SU-DHL-6 (cell line): ENCODE data around the gene C12orf60.
A peak's percentile ranks its signal among the peaks of the same experiment; 100 is the strongest.

ENCODE experiments used
- H2AFZ ChIP-seq: fragments of 200-600 bp; sonication (generic); 2 replicates; pipeline ENCODE4 v1.6.1; 2014; ENCODE audit warnings: low read depth, mild to moderate bottlenecking, moderate library complexity, mixed read lengths, antibody characterized with exemption, low read length; ENCODE audit not compliant: severe bottlenecking
- H3F3A ChIP-seq: fragments of 200-600 bp; shearing (Covaris generic); 2 replicates; pipeline ENCODE4 v1.6.0; 2016; ENCODE audit warnings: antibody characterized with exemption, mild to moderate bottlenecking; ENCODE audit not compliant: insufficient read depth
- H3K27ac ChIP-seq: fragments of 200-600 bp; sonication (generic); 2 replicates; pipeline ENCODE4 v1.5.1; 2016; ENCODE audit warnings: low read depth, mild to moderate bottlenecking, low read length, moderate library complexity, mixed read lengths
- H3K27me3 ChIP-seq: fragments of 200-600 bp; sonication (generic), shearing (Covaris generic); 2 replicates; pipeline ENCODE4 v1.6.0; 2014; ENCODE audit warnings: mild to moderate bottlenecking, low read length
- H3K36me3 ChIP-seq: fragments of 200-600 bp; sonication (generic); 2 replicates; pipeline ENCODE4 v1.6.1; 2014; ENCODE audit warnings: mild to moderate bottlenecking, low read length, mixed read lengths
- H3K4me2 ChIP-seq: fragments of 300-600, 200-600 bp; shearing (Covaris generic), sonication (generic); 2 replicates; pipeline ENCODE4 v1.6.0; 2014; ENCODE audit warnings: low read length, low read depth, mild to moderate bottlenecking; ENCODE audit not compliant: poor library complexity, severe bottlenecking
- H3K4me3 ChIP-seq: fragments of 200-600 bp; sonication (generic); 2 replicates; pipeline ENCODE4 v1.5.1; 2014; ENCODE audit warnings: antibody characterized with exemption, low read length, mild to moderate bottlenecking, mixed read lengths; ENCODE audit not compliant: insufficient read depth, poor library complexity, severe bottlenecking
- H3K79me2 ChIP-seq: fragments of 200-600 bp; sonication (generic); 2 replicates; pipeline ENCODE4 v1.6.1; 2014; ENCODE audit warnings: mild to moderate bottlenecking, low read length, moderate library complexity; ENCODE audit not compliant: insufficient read depth
- H3K9ac ChIP-seq: fragments of 200-600 bp; sonication (generic); 2 replicates; pipeline ENCODE4 v1.7.0; 2014; ENCODE audit warnings: mild to moderate bottlenecking, low read length
- H3K9me2 ChIP-seq: fragments of 200-600 bp; sonication (generic); replicated peaks from 2 replicates; pipeline ENCODE4 v1.6.1; 2014; ENCODE audit warnings: low read length; ENCODE audit not compliant: insufficient read depth
- H3K9me3 ChIP-seq: fragments of 200-600 bp; sonication (generic); 2 replicates; pipeline ENCODE4 v1.6.1; 2014; ENCODE audit warnings: low read length, mixed read lengths; ENCODE audit not compliant: insufficient read depth
- H4K20me1 ChIP-seq: fragments of 200-600 bp; sonication (generic); 2 replicates; pipeline ENCODE4 v1.6.1; 2014; ENCODE audit warnings: low read depth, mild to moderate bottlenecking, antibody characterized with exemption, low read length, moderate library complexity, mixed read lengths
- EZH2phosphoT487 ChIP-seq: fragments of 200-600 bp; sonication (generic), shearing (Covaris generic); conservative IDR thresholded peaks from 2 replicates; pipeline ENCODE4 v1.6.1; 2018; ENCODE audit warnings: mild to moderate bottlenecking, antibody characterized with exemption, low read length, moderate library complexity, mixed read lengths
- TF ChIP-seq, protein P1 (sequence below): fragments of 200-600 bp; sonication (generic); IDR thresholded peaks from one replicate; pipeline ENCODE4 v1.5.1; 2017; ENCODE audit warnings: antibody characterized with exemption, mild to moderate bottlenecking, low read length, moderate library complexity; ENCODE audit not compliant: insufficient read depth, poor library complexity, severe bottlenecking

The C12orf60 gene

DNA sequence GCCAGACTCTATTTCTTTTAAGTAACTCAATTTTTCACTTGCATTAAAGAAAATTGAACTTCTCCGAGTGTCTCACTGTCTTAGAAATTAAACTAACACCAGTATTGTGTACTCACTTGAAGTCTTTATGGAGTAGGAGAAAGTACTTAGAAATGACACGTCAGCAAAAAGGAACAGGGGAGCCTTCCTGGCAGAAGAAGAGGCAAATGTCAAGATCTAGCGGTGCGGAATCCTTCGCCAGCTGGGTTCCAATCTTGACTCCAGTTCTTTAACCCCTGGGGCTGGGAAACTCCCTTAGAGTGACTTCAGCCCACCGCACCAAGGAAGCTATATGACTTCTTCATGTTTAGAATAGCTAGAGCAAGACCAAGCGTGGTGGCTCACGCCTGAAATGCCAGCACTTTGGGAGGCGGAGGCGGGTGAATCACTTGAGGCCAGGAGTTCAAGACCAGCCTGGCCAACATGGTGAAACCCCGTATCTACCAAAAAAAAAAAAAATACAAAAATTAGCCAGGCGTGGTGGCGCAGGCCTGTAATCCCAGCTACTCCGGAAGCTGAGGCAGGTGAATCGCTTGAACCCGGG lies 34.6 kb upstream of the C12orf60 start:
- Histone ChIP-seq H4K20me1 (no peaks in the 10 kb centered on the region), H3K9ac (peak overlapping the region; percentile 75), H3K79me2 (peaks cover 24% of the 10 kb centered on the region), H2AFZ (peak overlapping the region; percentile 30), H3K9me3 (no peaks in the 10 kb centered on the region), H3K4me3 (peak overlapping the region; percentile 76), H3K4me2 (peak overlapping the region; percentile 91), H3K27ac (peak overlapping the region; percentile 94), H3F3A (peaks cover 55% of the 10 kb centered on the region), H3K36me3 (peaks cover 18% of the 10 kb centered on the region; the same call in 1 of the 2 replicates), H3K9me2 (no peaks in the 10 kb centered on the region), H3K27me3 (no peaks in the 10 kb centered on the region)
- TF ChIP-seq EZH2phosphoT487: no peak
- TF ChIP-seq, protein P1, sequence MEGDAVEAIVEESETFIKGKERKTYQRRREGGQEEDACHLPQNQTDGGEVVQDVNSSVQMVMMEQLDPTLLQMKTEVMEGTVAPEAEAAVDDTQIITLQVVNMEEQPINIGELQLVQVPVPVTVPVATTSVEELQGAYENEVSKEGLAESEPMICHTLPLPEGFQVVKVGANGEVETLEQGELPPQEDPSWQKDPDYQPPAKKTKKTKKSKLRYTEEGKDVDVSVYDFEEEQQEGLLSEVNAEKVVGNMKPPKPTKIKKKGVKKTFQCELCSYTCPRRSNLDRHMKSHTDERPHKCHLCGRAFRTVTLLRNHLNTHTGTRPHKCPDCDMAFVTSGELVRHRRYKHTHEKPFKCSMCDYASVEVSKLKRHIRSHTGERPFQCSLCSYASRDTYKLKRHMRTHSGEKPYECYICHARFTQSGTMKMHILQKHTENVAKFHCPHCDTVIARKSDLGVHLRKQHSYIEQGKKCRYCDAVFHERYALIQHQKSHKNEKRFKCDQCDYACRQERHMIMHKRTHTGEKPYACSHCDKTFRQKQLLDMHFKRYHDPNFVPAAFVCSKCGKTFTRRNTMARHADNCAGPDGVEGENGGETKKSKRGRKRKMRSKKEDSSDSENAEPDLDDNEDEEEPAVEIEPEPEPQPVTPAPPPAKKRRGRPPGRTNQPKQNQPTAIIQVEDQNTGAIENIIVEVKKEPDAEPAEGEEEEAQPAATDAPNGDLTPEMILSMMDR: no peak

DNA sequence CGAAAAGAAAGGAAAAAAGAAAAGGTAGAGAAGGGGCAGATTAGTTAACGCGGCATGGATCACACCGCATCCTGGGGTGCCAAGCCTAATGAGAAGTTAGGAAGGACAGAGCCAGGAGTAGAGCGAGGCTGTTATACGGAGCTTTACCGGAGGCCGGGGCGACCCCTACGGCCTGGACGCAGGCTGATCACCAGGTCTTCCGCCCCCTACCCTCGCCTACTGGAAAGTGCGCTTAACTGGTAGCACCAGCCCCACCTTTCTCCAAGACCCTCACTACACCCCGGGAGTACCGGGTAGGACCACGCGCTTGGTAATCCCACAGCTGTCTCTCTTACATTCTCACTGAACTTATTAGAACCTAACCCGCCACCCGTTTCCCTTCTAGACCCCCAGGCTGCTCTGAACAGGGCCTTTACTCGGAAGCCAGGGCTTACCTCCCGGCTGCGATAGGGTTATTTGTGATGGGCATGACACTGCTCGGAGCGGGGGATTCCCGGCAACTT lies 34.0 kb upstream of the C12orf60 start:
- H3K4me3 ChIP-seq: peak overlapping the region; percentile 76
- peaks cover 18% of the 10 kb centered on the region; the same call in 1 of the 2 replicates for H3K36me3 ChIP-seq
- peaks cover 24% of the 10 kb centered on the region for H3K79me2 ChIP-seq
- no peaks in the 10 kb centered on the region for H3K27me3 ChIP-seq
- H4K20me1 ChIP-seq: no peaks in the 10 kb centered on the region
- H3K4me2 ChIP-seq: peak overlapping the region; percentile 91
- H3K9me2 ChIP-seq: no peaks in the 10 kb centered on the region
- H3K9ac ChIP-seq: peak overlapping the region; percentile 75
- H2AFZ ChIP-seq: peak overlapping the region; percentile 10
- H3K27ac ChIP-seq: peak overlapping the region; percentile 94
- no peak for TF ChIP-seq EZH2phosphoT487
- TF ChIP-seq, protein P1: no peak
- peaks cover 55% of the 10 kb centered on the region for H3F3A ChIP-seq
- no peaks in the 10 kb centered on the region for H3K9me3 ChIP-seq

DNA sequence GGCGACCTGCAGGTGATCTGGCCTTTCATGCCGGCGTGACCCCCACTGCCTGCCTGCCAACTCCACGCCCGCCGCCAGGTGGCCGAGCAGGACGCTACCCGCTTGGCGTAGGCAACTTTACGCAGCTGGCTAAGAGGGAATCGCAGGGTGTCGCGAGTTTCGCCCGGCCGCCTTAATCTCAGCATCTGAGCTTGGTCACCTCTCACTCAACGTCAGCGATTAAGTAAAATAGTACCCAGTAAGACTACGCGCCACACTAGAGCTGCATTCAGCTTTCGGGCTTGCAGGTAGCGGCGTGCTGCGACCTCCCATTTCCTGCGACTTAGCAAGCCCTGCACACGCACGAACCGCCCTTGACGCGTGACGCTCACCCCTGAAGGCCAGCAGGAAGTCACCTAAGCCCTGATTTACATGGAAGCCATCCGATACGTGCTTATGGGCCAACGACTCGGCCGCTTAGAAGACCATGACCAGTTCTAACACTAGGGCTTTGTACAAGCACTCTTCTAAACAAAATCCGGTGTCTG lies 33.4 kb upstream of the C12orf60 start:
- Histone ChIP-seq H3K79me2 (peaks cover 24% of the 10 kb centered on the region), H3K9me3 (no peaks in the 10 kb centered on the region), H3F3A (peaks cover 55% of the 10 kb centered on the region), H3K27me3 (no peaks in the 10 kb centered on the region), H3K36me3 (peaks cover 18% of the 10 kb centered on the region; the same call in 1 of the 2 replicates), H4K20me1 (no peaks in the 10 kb centered on the region), H3K9me2 (no peaks in the 10 kb centered on the region), H2AFZ (peak overlapping the region; percentile 10), H3K9ac (peak overlapping the region; percentile 75), H3K4me3 (peak overlapping the region; percentile 76), H3K4me2 (peak overlapping the region; percentile 91), H3K27ac (peak overlapping the region; percentile 94)
- no peak for TF ChIP-seq EZH2phosphoT487
- TF ChIP-seq, protein P1: peak; percentile 65
